ENCODE measurements around the gene ATP6V1F.

DNA sequence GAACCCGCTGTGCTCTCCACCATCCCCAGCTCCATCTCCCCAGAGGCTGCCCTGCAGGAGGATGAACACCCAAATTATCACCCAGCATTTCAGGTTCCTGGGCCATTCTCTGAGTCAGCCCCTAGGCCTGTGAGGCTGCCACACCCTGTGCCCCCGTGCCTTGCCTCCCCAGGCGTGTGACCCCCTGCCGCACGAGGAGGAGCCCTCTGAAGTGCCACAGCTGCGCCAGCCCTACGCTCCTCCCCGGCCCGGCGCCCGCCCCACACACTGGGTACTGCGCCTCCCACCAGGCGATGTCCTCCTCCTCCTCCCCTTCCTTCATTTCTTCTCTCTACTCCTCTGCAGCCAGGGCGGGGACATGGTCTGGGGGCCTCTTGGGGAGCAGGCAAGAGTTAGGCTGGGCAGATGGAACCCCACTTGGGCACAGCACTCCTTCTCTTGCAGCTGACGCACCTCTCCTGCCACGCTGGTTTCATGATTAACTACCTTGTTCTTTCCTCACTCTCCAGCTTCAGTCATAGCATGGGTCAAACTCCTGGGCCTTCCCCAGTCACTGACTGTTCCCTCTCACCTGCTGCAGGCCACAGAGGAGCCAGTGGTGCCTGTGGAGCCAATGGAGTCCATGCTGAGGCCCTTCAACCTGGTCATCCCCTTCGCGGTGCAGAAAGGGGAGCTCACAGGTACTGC is 12.7 kb upstream of the ATP6V1F start:
- TF ChIP-seq CTCF (IDR thresholded peaks at IDR 0.05) (no peak), POLR2A (IDR thresholded peaks at IDR 0.05) (no peak)
